Measurements from ENCODE around the gene ADRA1B.

DNA sequence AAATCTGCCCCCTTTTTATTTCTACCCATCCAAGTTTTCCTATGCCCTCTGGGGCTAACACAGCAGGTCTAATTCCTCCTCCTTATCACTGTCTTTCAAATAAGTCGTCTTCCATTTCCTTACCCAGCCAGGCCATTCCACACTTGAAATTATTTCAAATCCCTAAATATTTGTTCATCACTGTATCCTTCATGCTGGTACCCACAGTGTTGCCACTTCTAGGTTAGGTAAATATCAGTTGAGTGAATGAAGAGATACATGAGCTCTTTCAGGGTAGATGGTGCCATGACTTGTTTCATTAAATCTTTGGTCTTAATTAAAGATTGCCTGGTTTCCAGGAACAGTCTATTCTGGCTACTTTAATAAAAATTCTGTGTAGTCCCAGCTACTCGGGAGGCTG is 35.6 kb upstream of the ADRA1B start:
- TF ChIP-seq YY1 (IDR thresholded peaks at IDR 0.05; ENCODE audit: low read depth, low read length) (no peak), FOS (IDR thresholded peaks at IDR 0.05; ENCODE audit: borderline replicate concordance, extremely low read depth, insufficient read length) (no peak), RCOR1 (conservative IDR thresholded peaks at IDR 0.05; ENCODE audit: low read depth, low read length) (no peak), BRCA1 (IDR thresholded peaks at IDR 0.05; ENCODE audit: low read depth, low read length) (no peak), SUPT20H (IDR thresholded peaks at IDR 0.05; ENCODE audit: borderline replicate concordance, control insufficient read depth, low read depth, low read length) (no peak), EP300 (IDR thresholded peaks at IDR 0.05; ENCODE audit: borderline replicate concordance in 1 of 2, control insufficient read depth in 1 of 2, low read depth in 2 of 2, low read length in 2 of 2) (no peak), SMC3 (IDR thresholded peaks at IDR 0.05; ENCODE audit: borderline replicate concordance, low read length) (no peak)
- TF ChIP-seq, protein P1, sequence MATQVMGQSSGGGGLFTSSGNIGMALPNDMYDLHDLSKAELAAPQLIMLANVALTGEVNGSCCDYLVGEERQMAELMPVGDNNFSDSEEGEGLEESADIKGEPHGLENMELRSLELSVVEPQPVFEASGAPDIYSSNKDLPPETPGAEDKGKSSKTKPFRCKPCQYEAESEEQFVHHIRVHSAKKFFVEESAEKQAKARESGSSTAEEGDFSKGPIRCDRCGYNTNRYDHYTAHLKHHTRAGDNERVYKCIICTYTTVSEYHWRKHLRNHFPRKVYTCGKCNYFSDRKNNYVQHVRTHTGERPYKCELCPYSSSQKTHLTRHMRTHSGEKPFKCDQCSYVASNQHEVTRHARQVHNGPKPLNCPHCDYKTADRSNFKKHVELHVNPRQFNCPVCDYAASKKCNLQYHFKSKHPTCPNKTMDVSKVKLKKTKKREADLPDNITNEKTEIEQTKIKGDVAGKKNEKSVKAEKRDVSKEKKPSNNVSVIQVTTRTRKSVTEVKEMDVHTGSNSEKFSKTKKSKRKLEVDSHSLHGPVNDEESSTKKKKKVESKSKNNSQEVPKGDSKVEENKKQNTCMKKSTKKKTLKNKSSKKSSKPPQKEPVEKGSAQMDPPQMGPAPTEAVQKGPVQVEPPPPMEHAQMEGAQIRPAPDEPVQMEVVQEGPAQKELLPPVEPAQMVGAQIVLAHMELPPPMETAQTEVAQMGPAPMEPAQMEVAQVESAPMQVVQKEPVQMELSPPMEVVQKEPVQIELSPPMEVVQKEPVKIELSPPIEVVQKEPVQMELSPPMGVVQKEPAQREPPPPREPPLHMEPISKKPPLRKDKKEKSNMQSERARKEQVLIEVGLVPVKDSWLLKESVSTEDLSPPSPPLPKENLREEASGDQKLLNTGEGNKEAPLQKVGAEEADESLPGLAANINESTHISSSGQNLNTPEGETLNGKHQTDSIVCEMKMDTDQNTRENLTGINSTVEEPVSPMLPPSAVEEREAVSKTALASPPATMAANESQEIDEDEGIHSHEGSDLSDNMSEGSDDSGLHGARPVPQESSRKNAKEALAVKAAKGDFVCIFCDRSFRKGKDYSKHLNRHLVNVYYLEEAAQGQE (IDR thresholded peaks at IDR 0.05; ENCODE audit: low read depth, low read length), result no peak
- TF ChIP-seq, protein P2, sequence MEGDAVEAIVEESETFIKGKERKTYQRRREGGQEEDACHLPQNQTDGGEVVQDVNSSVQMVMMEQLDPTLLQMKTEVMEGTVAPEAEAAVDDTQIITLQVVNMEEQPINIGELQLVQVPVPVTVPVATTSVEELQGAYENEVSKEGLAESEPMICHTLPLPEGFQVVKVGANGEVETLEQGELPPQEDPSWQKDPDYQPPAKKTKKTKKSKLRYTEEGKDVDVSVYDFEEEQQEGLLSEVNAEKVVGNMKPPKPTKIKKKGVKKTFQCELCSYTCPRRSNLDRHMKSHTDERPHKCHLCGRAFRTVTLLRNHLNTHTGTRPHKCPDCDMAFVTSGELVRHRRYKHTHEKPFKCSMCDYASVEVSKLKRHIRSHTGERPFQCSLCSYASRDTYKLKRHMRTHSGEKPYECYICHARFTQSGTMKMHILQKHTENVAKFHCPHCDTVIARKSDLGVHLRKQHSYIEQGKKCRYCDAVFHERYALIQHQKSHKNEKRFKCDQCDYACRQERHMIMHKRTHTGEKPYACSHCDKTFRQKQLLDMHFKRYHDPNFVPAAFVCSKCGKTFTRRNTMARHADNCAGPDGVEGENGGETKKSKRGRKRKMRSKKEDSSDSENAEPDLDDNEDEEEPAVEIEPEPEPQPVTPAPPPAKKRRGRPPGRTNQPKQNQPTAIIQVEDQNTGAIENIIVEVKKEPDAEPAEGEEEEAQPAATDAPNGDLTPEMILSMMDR (IDR thresholded peaks at IDR 0.05 in 2 of 3, conservative IDR thresholded peaks at IDR 0.05 in 1 of 3; ENCODE audit: control insufficient read depth in 2 of 3, extremely low read depth in 1 of 3, insufficient read depth in 1 of 3, low read depth in 3 of 3, low read length in 3 of 3), result no peak
